ENCODE data around the gene ELAVL1.
"Not testable (repeated sequence)": the region's sequence is repeated elsewhere in the genome, so short reads cannot be mapped to it uniquely, and the experiment has no call there.

The ELAVL1 gene

GRCh38 chr19:7932930-7933300, 72.5 kb downstream of the ELAVL1 start:
- DNase-seq: no peak

- DNase-seq: no peak
These were observed 73.0 kb downstream of the ELAVL1 start for GRCh38 chr19:7932276-7932929.

- DNase-seq: no peak
These were observed 74.0 kb downstream of the ELAVL1 start for GRCh38 chr19:7931221-7932061.

- DNase-seq: no peak
These were observed 74.7 kb downstream of the ELAVL1 start for GRCh38 chr19:7930765-7931164.

GRCh38 chr19:7930030-7930429, 75.4 kb downstream of the ELAVL1 start:
- not testable (repeated sequence) for DNase-seq

- DNase-seq: no peak
These were observed 76.4 kb downstream of the ELAVL1 start for GRCh38 chr19:7928741-7929701.

- DNase-seq: no peak
These were observed 77.1 kb downstream of the ELAVL1 start for GRCh38 chr19:7928334-7928706.

- DNase-seq: no peak
These were observed 77.7 kb downstream of the ELAVL1 start for GRCh38 chr19:7927605-7928333.

GRCh38 chr19:7926727-7927604, 78.5 kb downstream of the ELAVL1 start:
- no peak for DNase-seq

- DNase-seq: no peak
These were observed 79.3 kb downstream of the ELAVL1 start, which contains the start of gene CTXN1 for GRCh38 chr19:7926021-7926726. CTXN1 (minus strand) TSS chr19:7926135; CDS start chr19:7925538, 597 bp downstream.

- DNase-seq: no peak
These were observed 80.1 kb downstream of the ELAVL1 start for GRCh38 chr19:7925171-7925851.

GRCh38 chr19:7924651-7925170, 80.7 kb downstream of the ELAVL1 start:
- DNase-seq: no peak

GRCh38 chr19:7924241-7924640, 81.2 kb downstream of the ELAVL1 start:
- DNase-seq: no peak

- no peak for DNase-seq
These were observed 81.9 kb downstream of the ELAVL1 start for GRCh38 chr19:7923295-7924191.

GRCh38 chr19:7922836-7923195, 82.6 kb downstream of the ELAVL1 start:
- DNase-seq: no peak

GRCh38 chr19:7921967-7922835, 83.2 kb downstream of the ELAVL1 start:
- no peak for DNase-seq

- DNase-seq: no peak
These were observed 84.0 kb downstream of the ELAVL1 start for GRCh38 chr19:7921302-7921966.
